ENCODE measurements around the gene BCL3.

DNA sequence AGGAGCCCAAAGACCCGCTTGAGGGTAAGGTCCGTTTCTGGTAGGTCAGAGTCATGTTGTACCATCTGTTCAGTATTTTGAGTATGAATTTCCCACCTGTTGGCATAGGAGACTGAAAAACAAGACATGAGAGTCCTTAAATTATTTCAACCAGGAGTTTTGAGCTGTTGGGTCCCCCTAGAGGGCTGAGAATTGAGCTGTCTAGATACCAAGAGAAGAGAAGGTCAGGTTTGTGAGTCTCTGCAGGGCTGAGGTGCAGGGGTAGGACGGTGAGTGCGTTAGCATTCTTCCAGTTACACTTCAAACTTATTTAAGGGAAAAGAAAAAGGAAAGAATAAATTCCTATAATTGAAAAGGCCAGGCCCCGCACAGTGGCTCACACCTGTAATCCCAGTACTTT lies 34.2 kb downstream of the BCL3 start:
- TF ChIP-seq, protein P1, sequence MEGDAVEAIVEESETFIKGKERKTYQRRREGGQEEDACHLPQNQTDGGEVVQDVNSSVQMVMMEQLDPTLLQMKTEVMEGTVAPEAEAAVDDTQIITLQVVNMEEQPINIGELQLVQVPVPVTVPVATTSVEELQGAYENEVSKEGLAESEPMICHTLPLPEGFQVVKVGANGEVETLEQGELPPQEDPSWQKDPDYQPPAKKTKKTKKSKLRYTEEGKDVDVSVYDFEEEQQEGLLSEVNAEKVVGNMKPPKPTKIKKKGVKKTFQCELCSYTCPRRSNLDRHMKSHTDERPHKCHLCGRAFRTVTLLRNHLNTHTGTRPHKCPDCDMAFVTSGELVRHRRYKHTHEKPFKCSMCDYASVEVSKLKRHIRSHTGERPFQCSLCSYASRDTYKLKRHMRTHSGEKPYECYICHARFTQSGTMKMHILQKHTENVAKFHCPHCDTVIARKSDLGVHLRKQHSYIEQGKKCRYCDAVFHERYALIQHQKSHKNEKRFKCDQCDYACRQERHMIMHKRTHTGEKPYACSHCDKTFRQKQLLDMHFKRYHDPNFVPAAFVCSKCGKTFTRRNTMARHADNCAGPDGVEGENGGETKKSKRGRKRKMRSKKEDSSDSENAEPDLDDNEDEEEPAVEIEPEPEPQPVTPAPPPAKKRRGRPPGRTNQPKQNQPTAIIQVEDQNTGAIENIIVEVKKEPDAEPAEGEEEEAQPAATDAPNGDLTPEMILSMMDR (IDR thresholded peaks at IDR 0.05): no peak
- TF ChIP-seq POLR2A (IDR thresholded peaks at IDR 0.05): no peak
